ENCODE data around the gene SFRP2. TPM values are rescaled to one million over a fixed set of nuclear protein-coding genes. Genes with fewer than 3 reads are reported as not detected.
A peak's percentile ranks its signal among the peaks of the same experiment; 100 is the strongest.

Gene SFRP2
- total RNA-seq, 1 experiment from 2014 or later: 0.26 TPM

DNA sequence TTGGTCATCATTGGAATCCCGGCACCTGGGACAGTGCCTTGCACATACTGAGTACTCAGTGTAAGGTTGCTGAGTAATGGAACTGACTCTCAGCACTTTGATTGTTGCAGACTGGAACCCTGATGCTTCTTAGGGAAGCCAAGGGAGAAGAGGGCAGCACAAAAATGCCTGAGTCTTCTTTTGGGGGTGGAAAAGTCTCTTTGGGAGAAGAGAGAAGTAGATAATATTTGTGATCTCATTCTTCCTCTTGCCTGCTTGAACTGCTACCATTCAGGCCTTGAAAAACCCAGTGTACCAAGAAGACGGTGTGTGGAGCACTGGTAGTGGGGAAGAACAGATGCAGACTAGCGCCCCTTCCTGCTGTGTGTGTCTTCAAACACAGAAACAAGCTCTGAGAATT lies 12.3 kb downstream of the SFRP2 start:
- intact Hi-C loops (cut with micrococcal nuclease; ENCODE audit: unreplicated experiment) (no loop called here), in situ Hi-C loops (cut with HindIII; ENCODE audit: low pct_unique_long_range_greater_than_20kb, low sequenced_read_pairs) (no loop called here)
- TF ChIP-seq, protein P1, sequence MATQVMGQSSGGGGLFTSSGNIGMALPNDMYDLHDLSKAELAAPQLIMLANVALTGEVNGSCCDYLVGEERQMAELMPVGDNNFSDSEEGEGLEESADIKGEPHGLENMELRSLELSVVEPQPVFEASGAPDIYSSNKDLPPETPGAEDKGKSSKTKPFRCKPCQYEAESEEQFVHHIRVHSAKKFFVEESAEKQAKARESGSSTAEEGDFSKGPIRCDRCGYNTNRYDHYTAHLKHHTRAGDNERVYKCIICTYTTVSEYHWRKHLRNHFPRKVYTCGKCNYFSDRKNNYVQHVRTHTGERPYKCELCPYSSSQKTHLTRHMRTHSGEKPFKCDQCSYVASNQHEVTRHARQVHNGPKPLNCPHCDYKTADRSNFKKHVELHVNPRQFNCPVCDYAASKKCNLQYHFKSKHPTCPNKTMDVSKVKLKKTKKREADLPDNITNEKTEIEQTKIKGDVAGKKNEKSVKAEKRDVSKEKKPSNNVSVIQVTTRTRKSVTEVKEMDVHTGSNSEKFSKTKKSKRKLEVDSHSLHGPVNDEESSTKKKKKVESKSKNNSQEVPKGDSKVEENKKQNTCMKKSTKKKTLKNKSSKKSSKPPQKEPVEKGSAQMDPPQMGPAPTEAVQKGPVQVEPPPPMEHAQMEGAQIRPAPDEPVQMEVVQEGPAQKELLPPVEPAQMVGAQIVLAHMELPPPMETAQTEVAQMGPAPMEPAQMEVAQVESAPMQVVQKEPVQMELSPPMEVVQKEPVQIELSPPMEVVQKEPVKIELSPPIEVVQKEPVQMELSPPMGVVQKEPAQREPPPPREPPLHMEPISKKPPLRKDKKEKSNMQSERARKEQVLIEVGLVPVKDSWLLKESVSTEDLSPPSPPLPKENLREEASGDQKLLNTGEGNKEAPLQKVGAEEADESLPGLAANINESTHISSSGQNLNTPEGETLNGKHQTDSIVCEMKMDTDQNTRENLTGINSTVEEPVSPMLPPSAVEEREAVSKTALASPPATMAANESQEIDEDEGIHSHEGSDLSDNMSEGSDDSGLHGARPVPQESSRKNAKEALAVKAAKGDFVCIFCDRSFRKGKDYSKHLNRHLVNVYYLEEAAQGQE (IDR thresholded peaks at IDR 0.05; ENCODE audit: insufficient read depth in 1 of 2, low read depth in 2 of 2, low read length in 1 of 2): no peak
- TF ChIP-seq POLR2AphosphoS5 (IDR thresholded peaks at IDR 0.05; ENCODE audit: low read depth, low read length) (no peak), TCF7L2 (IDR thresholded peaks at IDR 0.05; ENCODE audit: low read depth, low read length) (no peak), SIN3A (IDR thresholded peaks at IDR 0.05; ENCODE audit: borderline replicate concordance, insufficient read depth, low read depth, low read length) (no peak)
- TF ChIP-seq, protein P2, sequence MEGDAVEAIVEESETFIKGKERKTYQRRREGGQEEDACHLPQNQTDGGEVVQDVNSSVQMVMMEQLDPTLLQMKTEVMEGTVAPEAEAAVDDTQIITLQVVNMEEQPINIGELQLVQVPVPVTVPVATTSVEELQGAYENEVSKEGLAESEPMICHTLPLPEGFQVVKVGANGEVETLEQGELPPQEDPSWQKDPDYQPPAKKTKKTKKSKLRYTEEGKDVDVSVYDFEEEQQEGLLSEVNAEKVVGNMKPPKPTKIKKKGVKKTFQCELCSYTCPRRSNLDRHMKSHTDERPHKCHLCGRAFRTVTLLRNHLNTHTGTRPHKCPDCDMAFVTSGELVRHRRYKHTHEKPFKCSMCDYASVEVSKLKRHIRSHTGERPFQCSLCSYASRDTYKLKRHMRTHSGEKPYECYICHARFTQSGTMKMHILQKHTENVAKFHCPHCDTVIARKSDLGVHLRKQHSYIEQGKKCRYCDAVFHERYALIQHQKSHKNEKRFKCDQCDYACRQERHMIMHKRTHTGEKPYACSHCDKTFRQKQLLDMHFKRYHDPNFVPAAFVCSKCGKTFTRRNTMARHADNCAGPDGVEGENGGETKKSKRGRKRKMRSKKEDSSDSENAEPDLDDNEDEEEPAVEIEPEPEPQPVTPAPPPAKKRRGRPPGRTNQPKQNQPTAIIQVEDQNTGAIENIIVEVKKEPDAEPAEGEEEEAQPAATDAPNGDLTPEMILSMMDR (IDR thresholded peaks at IDR 0.05): no peak
- ATAC-seq (no peak), DNase-seq (ENCODE audit: low read depth, low spot score) (no peak)
- Histone ChIP-seq H3K9me3 (ENCODE audit: control insufficient read depth, insufficient read depth, low read depth, low read length) (no peaks in the 10 kb centered on the region), H3K27me3 (ENCODE audit: control insufficient read depth, insufficient read depth, low read length) (no peaks in the 10 kb centered on the region), H3K27ac (ENCODE audit: low read length) (no peak overlapping the region), H3K4me1 (ENCODE audit: control insufficient read depth, insufficient read depth, low read length) (no peaks in the 10 kb centered on the region), H3K36me3 (ENCODE audit: control insufficient read depth, insufficient read depth, low read length) (no peaks in the 10 kb centered on the region; the same call in 1 of the 2 replicates), H3K4me3 (ENCODE audit: low read depth in 2 of 2, low read length in 2 of 2) (no peak overlapping the region)
- CTCF ChIA-PET: interaction anchor here (0.6 kb wide), 1 partner anchor 27 kb away, joined by 3 read pairs; no protein-coding TSS in a partner anchor
- BruUV-seq (replicated peaks): no TSS peak
- POLR2A ChIA-PET: no interaction called here

DNA sequence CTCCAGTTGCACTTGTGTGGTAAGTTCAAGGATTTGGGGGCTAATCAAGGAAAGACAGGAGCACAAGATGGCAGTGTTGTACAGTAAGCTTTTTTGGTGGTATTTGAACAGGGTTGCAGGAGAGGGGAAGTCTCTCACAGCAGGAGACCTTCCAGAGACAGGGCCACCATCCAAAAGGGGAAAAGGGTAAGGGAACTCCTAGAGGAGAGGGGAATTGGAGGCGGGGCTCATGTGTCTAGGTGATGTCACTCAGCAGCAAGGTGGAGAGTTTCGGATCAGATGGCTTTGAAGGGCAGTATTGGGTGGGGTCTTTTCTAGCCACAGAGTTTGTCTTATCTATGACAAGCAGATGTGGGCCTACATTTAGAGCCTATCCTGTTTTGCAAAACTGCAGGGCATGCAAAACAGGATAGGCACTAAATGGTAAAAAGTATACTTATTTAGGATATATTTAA lies 15.6 kb downstream of the SFRP2 start:
- DNase-seq (ENCODE audit: low read depth, low spot score) (no peak), ATAC-seq (no peak)
- Histone ChIP-seq H3K27me3 (ENCODE audit: control insufficient read depth, insufficient read depth, low read length) (no peaks in the 10 kb centered on the region; the same call in 1 of the 2 replicates), H3K36me3 (ENCODE audit: control insufficient read depth, insufficient read depth, low read length) (no peaks in the 10 kb centered on the region; the same call in 1 of the 2 replicates), H3K27ac (ENCODE audit: low read length) (no peak overlapping the region), H3K4me3 (ENCODE audit: low read depth in 2 of 2, low read length in 2 of 2) (no peak overlapping the region), H3K4me1 (ENCODE audit: control insufficient read depth, insufficient read depth, low read length) (no peaks in the 10 kb centered on the region), H3K9me3 (ENCODE audit: control insufficient read depth, insufficient read depth, low read depth, low read length) (no peaks in the 10 kb centered on the region)
- ChIA-PET POLR2A (no interaction called here), CTCF (no interaction called here)
- in situ Hi-C loops (cut with HindIII; ENCODE audit: low pct_unique_long_range_greater_than_20kb, low sequenced_read_pairs): no loop called here
- intact Hi-C loops (cut with micrococcal nuclease; ENCODE audit: unreplicated experiment): no loop called here
- TF ChIP-seq SIN3A (IDR thresholded peaks at IDR 0.05; ENCODE audit: borderline replicate concordance, insufficient read depth, low read depth, low read length): no peak
- TF ChIP-seq POLR2AphosphoS5 (IDR thresholded peaks at IDR 0.05; ENCODE audit: low read depth, low read length): no peak
- TF ChIP-seq, protein P2 (IDR thresholded peaks at IDR 0.05): peak; percentile 8; the same call in 1 of the 2 replicates
- no TSS peak for BruUV-seq (replicated peaks)
